HG02642 (cell line): ENCODE data around the gene GPR25.

ENCODE experiments used
- ATAC-seq: cut with Tn5 transposase; IDR thresholded peaks from one replicate; pipeline ENCODE4 v1.9.1; 2021; ENCODE audit warnings: mild to moderate bottlenecking; ENCODE audit not compliant: unreplicated experiment, poor library complexity

GPR25 gene

GRCh38 chr1:200872446-200873115, at the start of gene GPR25:
Gene GPR25, plus strand, starts transcription at chr1:200872981. Its CDS starts 57 bp downstream, at chr1:200873038.
- no peak for ATAC-seq

GRCh38 chr1:200831091-200831490, 41.7 kb upstream of the GPR25 start:
- no peak for ATAC-seq

- ATAC-seq, result no peak
These were observed 38.4 kb upstream of the GPR25 start for GRCh38 chr1:200834383-200834782.

GRCh38 chr1:200836213-200836612, 36.6 kb upstream of the GPR25 start:
- no peak for ATAC-seq

- no peak for ATAC-seq
These were observed 34.7 kb upstream of the GPR25 start for GRCh38 chr1:200837931-200838571.

GRCh38 chr1:200838676-200839445, 33.9 kb upstream of the GPR25 start:
- no peak for ATAC-seq

GRCh38 chr1:200845360-200845759, 27.4 kb upstream of the GPR25 start:
- no peak for ATAC-seq

GRCh38 chr1:200846398-200846797, 26.4 kb upstream of the GPR25 start:
- no peak for ATAC-seq

GRCh38 chr1:200849430-200849829, 23.4 kb upstream of the GPR25 start:
- ATAC-seq, result no peak

- no peak for ATAC-seq
These were observed 22.2 kb upstream of the GPR25 start for GRCh38 chr1:200850554-200850953.

GRCh38 chr1:200856716-200857357, 15.9 kb upstream of the GPR25 start:
- ATAC-seq, result no peak

GRCh38 chr1:200857804-200858203, 15.0 kb upstream of the GPR25 start:
- ATAC-seq, result no peak

- ATAC-seq, result no peak
These were observed 10.7 kb upstream of the GPR25 start for GRCh38 chr1:200861937-200862647.

GRCh38 chr1:200862713-200863415, 9.9 kb upstream of the GPR25 start:
- ATAC-seq, result no peak

- no peak for ATAC-seq
These were observed 6.7 kb upstream of the GPR25 start for GRCh38 chr1:200866116-200866515.

- peak; percentile 88 for ATAC-seq
These were observed 6.3 kb upstream of the GPR25 start for GRCh38 chr1:200866521-200866920.

GRCh38 chr1:200867018-200867811, 5.6 kb upstream of the GPR25 start:
- peak; percentile 7 for ATAC-seq

- no peak for ATAC-seq
These were observed 3.4 kb upstream of the GPR25 start for GRCh38 chr1:200869376-200869752.
